Gastrocnemius medialis (tissue), 4 donors: ENCODE data around the gene CASP14.

Source experiments
- POLR2A ChIP-seq, 2 donors: fragments of 450-650 bp; IDR thresholded peaks; one replicate each; pipeline ENCODE4 v1.6.1; 2017; ENCODE audit warnings: antibody characterized with exemption in 2 of 2, mild to moderate bottlenecking in 2 of 2, moderate library complexity in 2 of 2
- TF ChIP-seq, protein P1 (sequence below), 5 experiments: fragments of 450-650 bp in 3 of 5; fragments of 200-600 bp in 2 of 5; sonication (generic) in 2 of 5; IDR thresholded peaks in 4 of 5; conservative IDR thresholded peaks in 1 of 5; 1 replicate in 4 of 5; 2 replicates in 1 of 5; pipeline ENCODE4 v1.5.1; 2016 to 2019; ENCODE audit warnings: antibody characterized with exemption in 5 of 5, mild to moderate bottlenecking in 3 of 5, moderate library complexity in 3 of 5

- TF ChIP-seq, protein P1, sequence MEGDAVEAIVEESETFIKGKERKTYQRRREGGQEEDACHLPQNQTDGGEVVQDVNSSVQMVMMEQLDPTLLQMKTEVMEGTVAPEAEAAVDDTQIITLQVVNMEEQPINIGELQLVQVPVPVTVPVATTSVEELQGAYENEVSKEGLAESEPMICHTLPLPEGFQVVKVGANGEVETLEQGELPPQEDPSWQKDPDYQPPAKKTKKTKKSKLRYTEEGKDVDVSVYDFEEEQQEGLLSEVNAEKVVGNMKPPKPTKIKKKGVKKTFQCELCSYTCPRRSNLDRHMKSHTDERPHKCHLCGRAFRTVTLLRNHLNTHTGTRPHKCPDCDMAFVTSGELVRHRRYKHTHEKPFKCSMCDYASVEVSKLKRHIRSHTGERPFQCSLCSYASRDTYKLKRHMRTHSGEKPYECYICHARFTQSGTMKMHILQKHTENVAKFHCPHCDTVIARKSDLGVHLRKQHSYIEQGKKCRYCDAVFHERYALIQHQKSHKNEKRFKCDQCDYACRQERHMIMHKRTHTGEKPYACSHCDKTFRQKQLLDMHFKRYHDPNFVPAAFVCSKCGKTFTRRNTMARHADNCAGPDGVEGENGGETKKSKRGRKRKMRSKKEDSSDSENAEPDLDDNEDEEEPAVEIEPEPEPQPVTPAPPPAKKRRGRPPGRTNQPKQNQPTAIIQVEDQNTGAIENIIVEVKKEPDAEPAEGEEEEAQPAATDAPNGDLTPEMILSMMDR (IDR thresholded peaks at IDR 0.05 in 4 of 5, conservative IDR thresholded peaks at IDR 0.05 in 1 of 5) = no peak
- TF ChIP-seq POLR2A (IDR thresholded peaks at IDR 0.05) = no peak
These were observed 46.9 kb downstream of the CASP14 start for GRCh38 chr19:15096223-15096622.
